ENCODE data around the gene KCNE3. TPM values are rescaled to one million over a fixed set of nuclear protein-coding genes. Genes with fewer than 3 reads are reported as not detected.

Gene KCNE3
- total RNA-seq, 2 experiments from 2014 or later, result not detected

- POLR2A ChIA-PET, result no interaction called here
- no peak for ATAC-seq
Measured at GRCh38 chr11:74462631-74463030, 4.7 kb downstream of the KCNE3 start.

GRCh38 chr11:74462009-74462408, 5.3 kb downstream of the KCNE3 start:
- Mint-ChIP-seq H3K27me3 (peaks cover 19% of the 10 kb centered on the region), H3K9me3 (no peaks in the 10 kb centered on the region), H3K4me1 (ENCODE audit: low read depth) (no peaks in the 10 kb centered on the region), H3K4me3 (no peak overlapping the region), H3K36me3 (ENCODE audit: low read depth) (no peaks in the 10 kb centered on the region), H3K27ac (no peak overlapping the region)
- ChIA-PET POLR2A (no interaction called here), CTCF (interaction anchor here (1.0 to 4.8 kb wide), 4 partner anchors 9 to 241 kb away, joined by 4 to 35 read pairs (median 10); no protein-coding TSS in a partner anchor)
- intact Hi-C loops (cut with micrococcal nuclease), result no loop called here
- no peak for DNase-seq
- ATAC-seq, result no peak
- TF ChIP-seq CTCF (IDR thresholded peaks at IDR 0.05), result no peak

More at GRCh38 chr11:74462631-74463030, 4.7 kb downstream of the KCNE3 start:
- CTCF ChIA-PET, result interaction anchor here (1.0 to 4.8 kb wide), 4 partner anchors 10 to 240 kb away, joined by 4 to 35 read pairs (median 10); no protein-coding TSS in a partner anchor
- H3K4me1 Mint-ChIP-seq (ENCODE audit: low read depth), result peaks cover under 1% of the 10 kb centered on the region
- H3K4me3 Mint-ChIP-seq, result no peak overlapping the region
- TF ChIP-seq CTCF (IDR thresholded peaks at IDR 0.05), result no peak
- intact Hi-C loops (cut with micrococcal nuclease), result no loop called here
- no peaks in the 10 kb centered on the region for H3K36me3 Mint-ChIP-seq (ENCODE audit: low read depth)
- peaks cover 21% of the 10 kb centered on the region for H3K27me3 Mint-ChIP-seq
- H3K9me3 Mint-ChIP-seq, result no peaks in the 10 kb centered on the region
- no peak for DNase-seq
- H3K27ac Mint-ChIP-seq, result no peak overlapping the region

GRCh38 chr11:74460481-74461154, 6.7 kb downstream of the KCNE3 start:
- Mint-ChIP-seq H3K4me1 (ENCODE audit: low read depth) (no peaks in the 10 kb centered on the region), H3K9me3 (no peaks in the 10 kb centered on the region)

GRCh38 chr11:74460065-74460464, 7.3 kb downstream of the KCNE3 start:
- CTCF ChIA-PET, result interaction anchor here (4.8 kb wide), 1 partner anchor 10 kb away, joined by 17 read pairs; no protein-coding TSS in a partner anchor
- intact Hi-C loops (cut with micrococcal nuclease), result no loop called here
- no peak for ATAC-seq

More at GRCh38 chr11:74460481-74461154, 6.7 kb downstream of the KCNE3 start:
- no peaks in the 10 kb centered on the region for H3K36me3 Mint-ChIP-seq (ENCODE audit: low read depth)
- peaks cover 6% of the 10 kb centered on the region for H3K27me3 Mint-ChIP-seq
- ChIA-PET POLR2A (no interaction called here), CTCF (interaction anchor here (4.8 kb wide), 1 partner anchor 11 kb away, joined by 17 read pairs; no protein-coding TSS in a partner anchor)
- ATAC-seq, result no peak
- no peak overlapping the region for H3K4me3 Mint-ChIP-seq
- intact Hi-C loops (cut with micrococcal nuclease), result no loop called here
- no peak for TF ChIP-seq CTCF (IDR thresholded peaks at IDR 0.05)
- H3K27ac Mint-ChIP-seq, result no peak overlapping the region
- no peak for DNase-seq

More at GRCh38 chr11:74460065-74460464, 7.3 kb downstream of the KCNE3 start:
- Mint-ChIP-seq H3K27me3 (peaks cover 4% of the 10 kb centered on the region), H3K36me3 (ENCODE audit: low read depth) (no peaks in the 10 kb centered on the region), H3K9me3 (no peaks in the 10 kb centered on the region), H3K4me1 (ENCODE audit: low read depth) (no peaks in the 10 kb centered on the region), H3K27ac (no peak overlapping the region), H3K4me3 (no peak overlapping the region)
- TF ChIP-seq CTCF (IDR thresholded peaks at IDR 0.05), result no peak
- POLR2A ChIA-PET, result no interaction called here
- DNase-seq, result no peak
